OCI-LY7 (cell line): ENCODE measurements around the gene CTNNA1.
A peak's percentile ranks its signal among the peaks of the same experiment; 100 is the strongest.

Experiments
- CTCF ChIP-seq: fragments of 200-600 bp; sonication (generic); conservative IDR thresholded peaks from 2 replicates; pipeline ENCODE4 v1.5.1; 2014; ENCODE audit warnings: mild to moderate bottlenecking, antibody characterized with exemption, low read length, moderate library complexity, mixed read lengths
- EZH2phosphoT487 ChIP-seq: fragments of 200-600 bp; sonication (generic); IDR thresholded peaks from 2 replicates; pipeline ENCODE4 v1.6.1; 2018; ENCODE audit warnings: low read depth, borderline replicate concordance, mild to moderate bottlenecking, mixed run types, antibody characterized with exemption, low read length, moderate library complexity, mixed read lengths

GRCh38 chr5:138725153-138725817 is 27.9 kb upstream of the CTNNA1 start:
- peak; percentile 36 for TF ChIP-seq CTCF
- no peak for TF ChIP-seq EZH2phosphoT487
